GM20000 (cell line): ENCODE data around the gene ARHGAP42.

Source experiments
- DNase-seq: peaks from one replicate; pipeline ENCODE4 v3.0.0; 2012; ENCODE audit warnings: low spot score
- TF ChIP-seq, protein P1 (sequence below): IDR thresholded peaks from 2 replicates; pipeline ENCODE4 v1.5.1; 2012; ENCODE audit warnings: mild to moderate bottlenecking, control low read depth; ENCODE audit errors: extremely low read depth, missing control alignments

The ARHGAP42 gene

DNA sequence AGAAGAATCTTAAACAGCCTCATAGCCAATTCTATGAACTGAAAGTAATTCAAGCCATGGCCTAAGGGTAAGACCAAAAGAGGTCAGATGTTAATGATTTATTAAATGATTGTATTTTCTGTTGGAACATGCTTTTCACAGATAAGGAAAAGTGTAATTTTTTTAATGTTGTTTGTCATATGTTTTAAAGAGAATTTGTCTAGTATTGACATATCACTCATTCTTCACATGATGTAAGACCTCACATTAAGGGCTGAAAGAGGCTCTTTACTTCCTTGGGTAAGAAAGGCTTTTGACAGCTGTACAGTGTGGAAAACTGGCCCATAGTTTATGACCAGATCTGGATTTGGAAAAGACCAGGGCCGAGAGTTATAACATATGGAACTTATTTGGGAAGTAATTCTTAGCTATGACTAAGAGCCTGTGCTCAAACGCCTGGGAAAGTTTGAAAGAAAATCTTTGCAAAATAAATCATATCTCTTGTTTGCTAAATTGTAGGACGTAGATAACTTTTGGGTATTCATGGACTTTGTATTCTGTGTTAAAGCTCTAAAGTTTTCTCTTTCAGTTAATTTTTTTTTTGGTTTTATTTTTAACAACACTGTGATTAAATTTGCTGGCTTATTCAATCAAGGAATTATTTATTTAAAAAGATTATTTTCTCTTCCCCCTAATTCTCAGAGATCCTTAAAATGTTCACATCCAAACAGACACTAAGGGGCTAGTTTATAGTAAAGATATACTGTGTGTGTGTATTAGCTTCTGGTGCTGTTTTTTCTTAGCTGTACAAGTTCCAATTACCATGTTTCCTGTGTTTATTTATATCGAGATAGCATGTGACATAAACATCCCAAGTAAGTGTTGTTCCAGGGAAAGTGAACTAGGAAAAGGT, 162.2 kb downstream of the ARHGAP42 start:
- no peak for DNase-seq
- TF ChIP-seq, protein P1, sequence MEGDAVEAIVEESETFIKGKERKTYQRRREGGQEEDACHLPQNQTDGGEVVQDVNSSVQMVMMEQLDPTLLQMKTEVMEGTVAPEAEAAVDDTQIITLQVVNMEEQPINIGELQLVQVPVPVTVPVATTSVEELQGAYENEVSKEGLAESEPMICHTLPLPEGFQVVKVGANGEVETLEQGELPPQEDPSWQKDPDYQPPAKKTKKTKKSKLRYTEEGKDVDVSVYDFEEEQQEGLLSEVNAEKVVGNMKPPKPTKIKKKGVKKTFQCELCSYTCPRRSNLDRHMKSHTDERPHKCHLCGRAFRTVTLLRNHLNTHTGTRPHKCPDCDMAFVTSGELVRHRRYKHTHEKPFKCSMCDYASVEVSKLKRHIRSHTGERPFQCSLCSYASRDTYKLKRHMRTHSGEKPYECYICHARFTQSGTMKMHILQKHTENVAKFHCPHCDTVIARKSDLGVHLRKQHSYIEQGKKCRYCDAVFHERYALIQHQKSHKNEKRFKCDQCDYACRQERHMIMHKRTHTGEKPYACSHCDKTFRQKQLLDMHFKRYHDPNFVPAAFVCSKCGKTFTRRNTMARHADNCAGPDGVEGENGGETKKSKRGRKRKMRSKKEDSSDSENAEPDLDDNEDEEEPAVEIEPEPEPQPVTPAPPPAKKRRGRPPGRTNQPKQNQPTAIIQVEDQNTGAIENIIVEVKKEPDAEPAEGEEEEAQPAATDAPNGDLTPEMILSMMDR, result no peak

DNA sequence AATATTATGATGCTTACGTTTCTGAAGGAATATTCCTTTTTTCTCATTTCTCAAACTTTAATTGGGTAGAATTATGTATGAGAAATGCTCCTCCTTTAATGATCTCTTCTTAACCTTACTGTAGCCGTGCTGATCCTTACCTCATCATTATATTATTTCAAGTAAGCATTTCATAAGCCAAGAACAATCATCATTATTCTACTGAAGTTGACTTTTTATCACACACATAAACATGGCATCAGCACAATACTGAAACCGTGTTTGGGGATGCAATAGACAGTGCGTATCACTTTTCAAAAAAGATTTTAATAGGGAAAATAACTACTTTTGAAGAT, 162.8 kb downstream of the ARHGAP42 start:
- TF ChIP-seq, protein P1, result no peak
- DNase-seq, result no peak

DNA sequence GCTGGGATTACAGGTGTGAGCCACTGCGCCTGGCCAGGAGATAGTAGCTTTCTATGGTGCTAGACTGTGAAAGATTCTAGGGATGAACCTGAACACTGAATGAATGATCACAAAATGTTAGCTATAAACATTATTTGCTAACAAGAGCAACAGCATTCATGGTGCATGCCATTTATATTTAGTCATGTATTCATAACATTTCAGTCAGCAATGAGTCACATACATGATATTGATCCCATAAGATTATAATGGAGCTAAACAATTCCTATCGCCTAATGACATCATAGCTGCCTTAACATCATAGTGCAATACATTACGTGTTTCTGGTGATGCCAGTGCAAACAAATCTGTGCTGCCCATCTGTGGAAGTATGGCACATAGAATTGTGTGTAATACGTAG, 164.1 kb downstream of the ARHGAP42 start:
- TF ChIP-seq, protein P1, result no peak
- no peak for DNase-seq

DNA sequence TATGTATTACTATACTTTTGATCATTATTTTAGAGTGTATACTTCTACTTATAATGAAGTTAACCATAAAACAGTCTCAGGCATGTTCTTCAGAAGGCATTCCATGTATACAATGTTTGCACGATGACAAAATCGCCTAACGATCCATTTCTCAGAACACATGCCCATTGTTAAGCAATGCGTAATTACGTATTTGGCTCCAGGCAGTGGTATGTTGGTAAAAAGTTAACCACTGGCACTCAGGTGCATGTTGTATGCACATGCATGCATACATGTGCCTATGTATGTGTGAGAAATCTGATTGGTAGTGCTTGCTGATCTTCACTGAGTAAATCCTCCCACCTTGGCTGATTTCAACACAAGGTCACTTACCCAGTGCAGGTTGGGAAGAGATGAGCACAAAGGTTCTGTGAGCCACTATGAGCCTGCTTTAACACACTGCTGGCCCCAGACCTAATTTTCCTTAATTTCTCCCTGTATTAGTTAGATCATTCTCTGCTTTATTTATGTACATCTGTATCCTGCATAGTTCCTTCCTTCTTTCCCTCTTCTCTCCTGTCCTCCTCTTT, 164.6 kb downstream of the ARHGAP42 start:
- no peak for DNase-seq
- TF ChIP-seq, protein P1, result no peak

DNA sequence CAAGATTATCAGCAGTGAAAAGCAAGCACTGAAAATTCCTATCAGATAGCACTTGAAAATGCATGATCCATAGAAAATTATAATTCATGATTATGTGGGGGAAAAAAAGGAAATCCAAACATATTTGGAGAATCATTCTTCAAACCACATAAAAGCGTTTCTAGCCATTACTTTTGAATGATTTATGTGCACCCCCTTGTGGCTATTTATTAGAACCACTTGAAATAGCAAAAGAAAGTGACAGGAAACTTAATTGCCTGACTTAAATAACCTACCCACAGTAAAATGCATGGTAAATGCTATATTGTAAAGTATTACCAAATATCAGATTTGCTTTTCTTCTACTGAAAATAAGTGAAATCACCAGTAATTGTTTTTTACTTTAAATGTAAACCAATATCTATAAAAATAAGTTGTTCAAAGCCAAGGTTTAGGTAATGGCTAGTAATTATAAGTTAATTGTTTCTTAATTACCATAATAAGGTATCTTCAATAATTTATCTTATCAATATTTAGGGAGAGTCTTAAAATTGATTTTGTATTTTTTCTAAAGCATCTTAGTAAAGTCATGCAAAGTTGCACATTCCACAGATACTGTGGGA, 168.5 kb downstream of the ARHGAP42 start:
- DNase-seq, result peak; percentile 20
- TF ChIP-seq, protein P1, result peak; percentile 27

DNA sequence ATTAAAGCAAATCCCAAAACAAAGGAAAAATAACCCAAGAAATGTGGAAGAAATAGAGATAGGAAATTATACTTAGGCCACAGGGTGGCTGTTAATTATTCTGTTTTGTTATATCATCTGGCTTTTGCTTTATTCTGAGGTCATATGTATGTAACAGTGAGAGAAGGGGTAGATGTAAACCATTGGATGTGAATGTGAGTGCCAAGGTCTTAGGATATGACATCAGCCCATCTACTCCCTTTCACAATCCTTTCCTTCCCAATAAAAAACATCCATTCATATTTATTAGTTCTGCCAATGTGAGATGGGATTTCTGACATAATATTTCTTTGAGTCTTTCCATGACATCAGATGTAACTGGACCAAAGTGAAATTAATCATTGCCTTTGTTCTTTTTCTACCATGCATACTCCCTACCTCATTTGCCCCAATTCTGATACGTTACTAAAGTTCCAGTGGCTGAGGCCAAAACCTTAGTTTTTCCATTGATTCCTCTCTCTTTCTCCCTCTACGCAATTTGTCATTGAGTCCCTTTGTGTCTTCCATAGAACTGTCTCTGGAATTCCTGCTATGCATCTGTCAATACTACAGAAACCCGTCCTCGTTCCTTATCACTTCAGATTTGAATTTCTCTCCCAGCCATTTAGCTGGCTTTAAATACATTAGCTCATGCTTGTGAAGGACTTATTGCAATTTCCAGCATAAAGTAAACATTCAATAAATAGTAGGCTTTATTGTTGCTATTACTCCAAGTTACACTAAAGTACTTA, 170.3 kb downstream of the ARHGAP42 start:
- TF ChIP-seq, protein P1, result no peak
- no peak for DNase-seq
